NCI-H1048 (cell line): ENCODE data around the gene CEP112.

Source experiments
- DNase-seq: peaks from one replicate; lab custom pipeline; 2025; lab: John Stamatoyannopoulos, UW

CEP112 gene

GRCh38 chr17:66191593-66192377 is at the start of gene CEP112:
Gene CEP112, minus strand, starts transcription at chr17:66192133.
- DNase-seq, result peak; percentile 52

DNA sequence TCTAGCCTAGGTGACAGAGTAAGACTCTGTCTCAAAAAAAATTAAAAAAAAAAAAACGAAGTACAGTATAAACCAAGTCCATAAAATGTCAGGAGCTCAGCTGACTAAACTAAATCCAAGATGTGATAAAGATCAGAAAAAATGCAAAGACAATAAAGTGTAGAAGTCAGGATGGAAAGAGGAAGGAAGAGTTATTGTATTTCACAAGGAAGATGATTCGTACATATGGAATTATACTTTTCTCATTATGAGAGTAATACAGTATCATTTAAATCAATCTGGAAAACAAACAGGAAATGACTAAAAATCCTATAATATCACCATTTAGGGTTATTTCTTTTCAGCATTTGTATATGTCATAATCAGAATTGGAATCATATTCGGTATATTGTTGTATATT is 48.7 kb upstream of the CEP112 start:
- no peak for DNase-seq

DNA sequence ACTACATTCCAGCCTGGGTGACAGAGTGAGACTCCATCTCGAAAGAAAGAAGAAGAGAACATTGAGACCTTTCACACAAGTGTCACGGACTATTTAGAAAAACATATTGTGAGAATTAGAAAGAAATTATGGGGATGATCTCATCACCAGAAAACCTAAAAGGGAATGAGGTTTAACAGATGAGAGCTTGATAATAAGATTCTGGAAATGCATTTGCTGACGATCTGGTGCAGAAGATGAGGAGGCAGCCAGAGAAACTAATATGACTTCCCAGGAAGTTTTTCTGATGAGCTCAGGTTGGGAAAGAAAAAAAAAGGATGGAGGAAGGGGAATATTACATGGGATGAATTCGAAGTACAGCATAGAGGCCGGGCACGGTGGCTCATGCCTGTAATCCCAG is 48.1 kb upstream of the CEP112 start:
- DNase-seq, result no peak

DNA sequence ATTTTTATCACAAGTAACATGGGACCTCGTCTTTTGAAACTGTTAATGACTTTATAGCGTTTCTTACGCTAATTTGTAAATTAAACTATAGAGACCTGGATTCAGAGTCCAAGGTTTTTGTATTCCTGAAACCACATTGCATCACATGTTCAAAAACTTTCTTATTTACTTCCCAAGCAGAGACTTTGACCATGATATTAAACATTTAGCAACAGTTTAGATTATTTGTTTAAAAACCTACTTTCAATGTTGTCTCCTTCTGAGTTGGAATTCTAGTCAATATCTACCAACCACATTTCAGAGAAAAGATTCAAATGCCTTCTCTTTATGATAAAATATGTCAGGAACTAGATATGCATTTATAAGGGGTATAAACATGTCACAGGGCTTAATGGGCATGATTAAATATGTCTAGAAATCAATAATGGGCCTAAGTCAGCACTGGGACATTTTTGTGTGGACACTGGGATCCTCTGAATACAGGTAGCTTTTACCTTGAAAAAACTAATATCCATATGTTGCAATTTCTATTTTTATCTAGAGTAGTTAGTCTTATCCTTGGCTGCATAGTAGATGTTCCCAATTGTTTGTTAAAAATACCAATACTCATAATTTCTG is 43.6 kb upstream of the CEP112 start:
- no peak for DNase-seq

- DNase-seq, result no peak
Measured at GRCh38 chr17:66234611-66235010, 42.7 kb upstream of the CEP112 start.

DNA sequence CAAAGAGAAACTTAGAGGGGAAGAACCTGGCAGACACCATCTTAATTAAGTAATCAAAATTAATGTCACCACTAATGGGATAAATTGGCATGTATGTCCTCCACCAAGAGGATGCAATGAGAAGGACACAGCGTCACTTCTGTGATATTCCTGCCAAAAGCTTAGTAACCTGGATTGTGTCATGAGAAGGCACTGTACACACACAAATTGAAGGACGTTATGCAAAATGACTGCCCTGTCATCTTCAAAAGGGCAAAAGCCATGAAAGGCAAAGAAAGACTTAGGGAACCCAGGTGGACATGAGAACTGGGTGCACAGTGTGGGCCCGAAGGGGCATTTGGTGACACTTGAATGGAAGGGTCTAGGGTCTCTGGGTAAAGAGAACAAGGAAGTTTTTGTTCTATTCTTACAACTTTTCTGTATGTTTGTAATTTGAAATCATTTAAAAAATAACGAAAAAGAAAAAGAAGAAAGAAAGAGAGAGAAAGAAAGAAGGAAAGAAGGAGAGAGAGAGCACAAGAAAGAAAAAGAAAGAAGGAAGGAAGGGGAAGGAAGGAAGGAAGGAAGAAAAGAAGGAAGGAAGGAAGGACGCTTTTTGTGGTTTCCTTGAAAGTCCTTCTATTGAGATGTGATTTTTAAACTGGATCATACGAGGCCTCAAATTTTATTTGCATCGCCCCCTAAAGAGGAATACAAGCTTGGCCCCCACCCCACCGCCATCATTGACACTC is 41.3 kb upstream of the CEP112 start:
- DNase-seq, result no peak

DNA sequence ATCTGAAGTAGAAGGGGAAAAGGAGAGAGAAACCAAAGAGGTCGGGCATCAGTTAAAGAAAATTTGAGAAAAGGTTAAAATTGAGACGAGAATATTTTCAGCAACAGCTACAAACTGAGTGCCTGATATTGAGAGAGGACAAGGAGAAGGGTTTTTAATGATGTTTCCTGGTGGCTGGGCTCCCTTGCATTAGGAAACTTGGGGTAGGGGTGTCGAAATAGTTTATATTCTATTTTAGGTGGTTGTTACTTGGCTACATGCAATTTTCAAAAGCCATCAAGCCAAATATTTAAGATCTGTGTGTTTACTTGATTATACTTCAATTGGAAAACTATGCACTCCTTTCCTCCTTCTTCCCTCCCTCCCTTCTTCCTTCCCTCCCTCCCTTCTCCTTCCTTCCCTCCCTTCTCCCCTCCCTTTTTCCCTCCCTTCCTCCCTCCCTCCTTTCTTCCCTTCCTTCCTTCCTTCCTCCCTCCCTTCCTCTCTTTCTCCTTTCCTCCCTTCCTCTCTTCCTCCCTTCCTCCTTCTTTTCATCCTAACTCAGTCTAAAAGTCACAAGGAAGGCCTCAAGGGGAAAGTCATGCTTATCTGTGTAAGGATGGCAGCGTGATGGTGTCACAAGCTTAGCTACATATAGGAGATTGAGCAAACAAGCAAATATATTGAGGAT is 39.1 kb upstream of the CEP112 start:
- no peak for DNase-seq

DNA sequence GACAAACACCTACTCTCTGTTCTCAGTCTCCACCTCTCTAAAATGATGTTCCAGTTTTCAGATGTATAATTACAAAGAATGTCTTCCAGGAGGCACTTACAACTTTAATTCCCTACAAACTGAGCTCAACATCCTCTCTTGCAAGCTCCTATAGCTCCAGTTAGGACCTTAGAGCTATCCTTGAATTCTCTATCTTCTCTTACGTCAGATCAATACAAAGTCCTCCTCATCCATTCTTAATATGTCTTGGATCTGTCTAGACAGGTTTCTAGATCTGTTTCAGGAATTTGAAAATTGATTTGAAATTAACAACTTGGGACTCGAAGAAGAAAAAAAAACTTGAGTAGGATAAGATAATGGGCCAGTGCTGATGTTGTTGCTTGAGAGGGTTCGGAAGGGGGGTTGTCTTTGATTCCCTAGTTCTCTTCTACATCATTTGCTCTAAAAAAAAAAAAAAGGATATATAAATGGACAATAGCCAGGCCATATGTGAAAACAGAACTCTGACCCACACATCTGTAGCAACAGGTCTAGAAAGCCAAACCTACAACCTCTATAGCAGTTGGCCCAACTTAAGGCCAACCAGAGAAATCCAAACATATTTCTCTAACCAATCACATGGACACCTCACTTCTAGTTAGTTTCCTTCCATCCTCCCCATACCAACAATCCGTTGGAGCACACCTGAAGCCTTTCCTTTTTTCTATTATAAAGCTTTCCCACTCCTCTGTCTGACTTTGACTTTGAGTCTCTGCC is 38.0 kb upstream of the CEP112 start:
- no peak for DNase-seq

GRCh38 chr17:66228887-66229782 is 37.2 kb upstream of the CEP112 start, which contains the start of gene APOH:
Gene APOH, minus strand, starts transcription at chr17:66229415. Its CDS starts 36 bp downstream, at chr17:66229379.
- DNase-seq, result no peak

DNA sequence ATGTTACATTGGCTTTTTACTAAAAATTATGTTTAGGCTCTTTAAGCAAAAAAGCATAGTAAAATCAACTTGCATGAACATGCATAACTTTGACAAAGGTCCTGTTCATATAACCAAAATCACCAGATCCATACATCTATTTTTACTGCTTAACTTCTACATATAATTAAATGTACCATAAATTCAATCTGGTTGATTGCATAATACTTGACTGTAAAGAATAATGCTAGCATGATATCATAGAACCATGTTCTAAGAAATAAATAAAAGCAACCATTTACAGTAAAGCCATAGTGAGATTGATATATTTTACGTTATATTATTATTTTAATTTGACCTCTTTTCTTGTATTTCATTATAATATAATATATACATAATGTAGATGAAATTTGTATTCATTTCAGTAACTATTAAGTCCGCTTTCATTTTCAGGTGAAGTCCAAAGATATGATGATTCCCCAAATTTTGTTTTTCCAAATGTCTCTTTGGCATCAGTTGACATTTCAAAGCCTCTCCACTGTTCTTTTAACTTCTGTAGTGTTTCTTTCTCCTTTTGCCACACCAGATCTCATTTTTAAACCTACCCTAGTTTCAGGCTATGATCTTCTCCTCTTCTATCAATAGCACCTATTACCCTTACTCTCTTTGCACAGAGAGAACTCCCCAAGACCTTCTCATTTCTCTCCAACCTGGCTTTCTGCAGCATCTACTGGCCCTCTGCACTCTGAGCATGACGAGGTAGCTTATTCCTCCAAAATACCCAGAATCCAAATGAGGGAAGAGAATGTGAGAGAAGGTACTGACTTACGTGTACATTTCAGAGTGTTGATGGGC is 35.5 kb upstream of the CEP112 start:
- DNase-seq, result no peak

DNA sequence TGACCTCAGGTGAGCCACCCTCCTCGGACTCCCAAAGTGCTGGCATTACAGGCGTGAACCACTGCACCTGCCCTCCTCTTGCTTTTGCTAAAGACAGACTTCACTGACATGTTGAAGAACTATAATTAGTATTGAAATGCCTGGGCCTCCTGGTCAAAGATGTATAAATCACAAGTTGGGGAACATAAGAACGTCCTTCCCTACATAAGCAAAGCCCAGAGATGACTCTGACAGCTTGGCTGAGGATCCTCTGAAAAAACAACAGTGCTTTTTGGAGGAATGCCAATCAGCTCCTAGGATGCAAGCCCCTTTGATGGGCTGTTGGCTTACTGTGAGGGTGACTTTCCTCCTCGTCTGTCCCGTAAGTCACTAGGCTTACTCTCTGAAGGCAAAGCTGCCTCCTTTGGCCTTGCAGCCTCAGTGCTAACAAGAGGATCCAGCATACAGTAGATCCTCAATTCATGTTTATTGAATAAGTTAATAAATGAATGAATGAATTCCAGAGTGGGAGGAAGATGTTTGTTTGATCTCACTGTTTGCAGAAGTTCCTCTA is 30.9 kb upstream of the CEP112 start:
- no peak for DNase-seq

- no peak for DNase-seq
Measured at GRCh38 chr17:66221755-66222530, 30.0 kb upstream of the CEP112 start.

DNA sequence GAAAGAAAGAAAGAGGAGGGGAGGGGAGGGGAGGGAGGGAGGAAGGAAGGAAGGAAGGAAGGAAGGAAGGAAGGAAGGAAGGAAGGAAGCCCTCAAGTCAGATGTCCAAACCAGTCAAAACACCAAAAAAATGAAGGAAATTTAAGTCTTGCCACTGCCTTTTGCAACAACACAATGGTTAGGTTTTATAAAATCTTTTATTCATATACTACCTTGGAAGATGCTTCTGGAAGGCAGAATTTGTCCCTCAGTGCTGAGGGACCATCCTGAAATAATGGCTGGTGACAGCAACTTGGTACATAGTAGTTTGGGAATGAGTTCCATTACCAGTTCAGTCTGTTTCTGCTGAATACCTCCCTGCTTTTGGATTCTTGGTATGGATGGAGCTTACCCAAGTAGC is 29.4 kb upstream of the CEP112 start:
- DNase-seq, result no peak

- no peak for DNase-seq
Measured at GRCh38 chr17:66220079-66220835, 28.3 kb upstream of the CEP112 start.

DNA sequence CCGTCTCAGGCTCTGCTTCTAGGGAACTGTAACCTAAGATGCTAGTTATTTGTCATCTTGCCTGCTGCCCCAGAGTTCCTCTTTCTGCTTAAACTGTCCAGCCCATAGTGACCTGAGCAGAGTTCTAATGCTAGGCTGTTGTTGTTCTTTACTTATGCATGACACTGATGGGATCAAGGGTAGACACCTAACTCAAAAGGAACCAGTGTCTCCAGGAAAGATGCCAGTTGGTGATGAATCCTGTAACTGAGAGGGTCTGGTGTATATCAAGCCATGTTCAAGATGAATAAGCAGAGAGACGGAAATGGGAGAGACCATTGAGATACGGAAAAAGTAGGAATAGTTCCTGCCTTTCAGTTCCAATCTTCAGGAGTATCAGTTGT is 23.6 kb upstream of the CEP112 start:
- DNase-seq, result no peak

DNA sequence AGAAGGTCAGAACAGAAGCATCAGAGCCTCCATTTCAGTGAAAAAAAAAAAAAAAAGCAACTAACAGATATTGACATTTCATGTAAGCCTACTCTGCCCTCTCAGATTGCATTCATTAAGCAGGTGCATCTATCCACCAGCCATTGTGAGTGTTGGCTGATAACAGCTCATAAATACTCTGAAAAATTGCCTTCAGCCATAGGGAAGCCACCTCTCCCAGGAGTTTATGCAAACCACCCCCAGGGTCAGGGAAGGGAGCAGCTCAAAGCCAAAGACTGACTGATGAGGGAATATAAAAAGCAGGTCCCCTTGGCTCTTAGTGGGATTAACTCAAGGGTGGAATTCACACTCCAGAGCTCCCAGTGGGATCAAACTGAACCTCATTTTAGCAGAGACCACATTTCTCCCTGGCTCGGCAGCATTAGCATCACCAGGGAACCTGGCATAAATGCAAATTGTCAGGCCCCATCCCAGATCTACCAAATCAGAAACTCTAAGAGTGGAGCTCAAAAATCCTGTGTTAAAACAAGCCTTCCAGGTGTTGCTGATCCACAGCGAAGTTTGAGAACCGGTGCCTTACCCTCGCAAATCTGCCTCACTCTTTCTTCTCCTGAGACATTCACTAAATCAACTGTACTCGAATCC is 23.1 kb upstream of the CEP112 start:
- no peak for DNase-seq

GRCh38 chr17:66211047-66211810 is 19.3 kb upstream of the CEP112 start:
- DNase-seq, result no peak
